ENCODE measurements around the gene PPM1B. TPM values are rescaled to one million over a fixed set of nuclear protein-coding genes. Genes with fewer than 3 reads are reported as not detected.
"Not testable (repeated sequence)": the region's sequence is repeated elsewhere in the genome, so short reads cannot be mapped to it uniquely, and the experiment has no call there.

Gene PPM1B
- total RNA-seq, 1 donor from 2014 or later = 45.9 TPM

DNA sequence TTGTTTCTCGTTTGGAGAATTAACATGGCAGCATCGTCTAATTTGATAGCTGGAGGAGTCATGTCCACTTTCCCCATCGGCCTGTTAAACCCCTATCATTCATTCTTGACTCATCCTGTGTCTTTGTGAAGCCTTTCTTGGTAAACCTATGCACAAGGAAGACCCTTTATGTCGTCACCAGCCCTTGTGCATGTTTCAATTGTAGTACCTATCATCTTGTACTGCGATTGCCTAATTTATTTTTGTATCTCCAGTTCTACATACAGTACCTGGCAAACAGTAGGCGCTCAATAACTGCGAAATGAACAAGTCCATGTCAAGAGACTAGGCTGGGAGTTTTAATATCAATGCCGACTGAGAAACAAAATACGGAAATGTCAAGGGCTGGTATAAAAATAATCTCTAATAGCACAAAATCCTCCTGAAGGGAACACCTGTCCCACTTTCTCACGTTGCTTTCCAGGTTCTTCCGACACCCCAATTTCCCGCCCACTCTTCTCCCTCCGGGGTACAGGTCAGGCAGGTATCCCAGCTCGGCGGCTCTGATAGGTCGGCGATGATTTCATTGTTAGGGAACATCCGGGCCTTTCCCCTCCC is 1.3 kb upstream of the PPM1B start:
- Mint-ChIP-seq H3K36me3 (ENCODE audit: low read depth) (peaks cover 18% of the 10 kb centered on the region), H3K4me3 (ENCODE audit: low read depth) (peak overlapping the region; percentile 94), H3K27ac (peak overlapping the region; percentile 99), H3K27me3 (ENCODE audit: low read depth) (no peaks in the 10 kb centered on the region), H3K4me1 (ENCODE audit: low read depth) (peaks cover 24% of the 10 kb centered on the region), H3K9me3 (peaks cover 8% of the 10 kb centered on the region)
- intact Hi-C loops (cut with micrococcal nuclease) = loop anchor here (5.0 to 10.0 kb wide), 5 partner anchors 70 to 1035 kb away; partner anchors contain the start of genes DYNC2LI1 and LRPPRC
- DNase-seq (ENCODE audit: low spot score) = no peak

DNA sequence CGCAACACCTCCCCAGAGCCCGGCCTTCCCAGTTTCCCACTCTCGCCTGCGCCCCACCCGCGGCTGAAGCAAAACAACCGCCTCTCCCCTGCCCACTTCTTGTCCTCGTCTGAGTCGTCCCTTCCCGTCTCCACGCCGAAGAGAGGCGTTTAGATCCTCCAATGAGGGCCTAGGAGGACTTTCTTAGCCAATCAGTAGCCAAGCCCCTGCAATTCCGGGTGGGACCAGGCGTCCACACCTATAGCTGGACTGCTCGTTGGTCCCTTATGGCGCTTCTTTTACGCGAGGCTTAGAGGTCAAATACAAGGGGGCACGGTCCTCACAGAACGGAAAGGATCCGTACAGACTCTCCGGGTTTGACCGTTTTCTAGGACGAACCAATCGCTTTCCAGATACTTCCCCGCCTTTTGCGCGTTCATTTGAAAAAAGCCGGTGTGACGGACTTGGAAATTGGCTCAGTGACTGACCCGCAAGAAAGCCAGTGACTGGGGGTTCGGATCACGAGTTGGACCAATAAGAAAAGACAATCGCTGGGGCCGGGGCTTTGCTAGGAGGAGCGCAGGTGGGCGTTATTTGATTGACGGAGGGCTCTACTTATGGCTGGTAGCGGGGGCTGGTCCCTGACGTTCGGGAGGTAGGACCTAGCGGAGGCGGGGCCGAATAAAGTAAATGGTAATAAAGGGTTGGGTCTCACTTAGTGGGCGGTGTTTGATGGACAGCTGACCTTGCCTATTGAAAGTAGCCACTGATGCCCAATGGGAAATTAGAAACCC is 581 bp upstream of the PPM1B start:
- intact Hi-C loops (cut with micrococcal nuclease) = loop anchor here (1.0 to 10.0 kb wide), 7 partner anchors 48 to 1036 kb away; partner anchors contain the start of genes CAMKMT, DYNC2LI1, LRPPRC and PREPL
- Mint-ChIP-seq H3K9me3 (peaks cover 8% of the 10 kb centered on the region), H3K27ac (peak overlapping the region; percentile 99), H3K27me3 (ENCODE audit: low read depth) (no peaks in the 10 kb centered on the region), H3K4me1 (ENCODE audit: low read depth) (peaks cover 29% of the 10 kb centered on the region), H3K36me3 (ENCODE audit: low read depth) (peaks cover 24% of the 10 kb centered on the region), H3K4me3 (ENCODE audit: low read depth) (peak overlapping the region; percentile 94)
- DNase-seq (ENCODE audit: low spot score) = peak; percentile 97

DNA sequence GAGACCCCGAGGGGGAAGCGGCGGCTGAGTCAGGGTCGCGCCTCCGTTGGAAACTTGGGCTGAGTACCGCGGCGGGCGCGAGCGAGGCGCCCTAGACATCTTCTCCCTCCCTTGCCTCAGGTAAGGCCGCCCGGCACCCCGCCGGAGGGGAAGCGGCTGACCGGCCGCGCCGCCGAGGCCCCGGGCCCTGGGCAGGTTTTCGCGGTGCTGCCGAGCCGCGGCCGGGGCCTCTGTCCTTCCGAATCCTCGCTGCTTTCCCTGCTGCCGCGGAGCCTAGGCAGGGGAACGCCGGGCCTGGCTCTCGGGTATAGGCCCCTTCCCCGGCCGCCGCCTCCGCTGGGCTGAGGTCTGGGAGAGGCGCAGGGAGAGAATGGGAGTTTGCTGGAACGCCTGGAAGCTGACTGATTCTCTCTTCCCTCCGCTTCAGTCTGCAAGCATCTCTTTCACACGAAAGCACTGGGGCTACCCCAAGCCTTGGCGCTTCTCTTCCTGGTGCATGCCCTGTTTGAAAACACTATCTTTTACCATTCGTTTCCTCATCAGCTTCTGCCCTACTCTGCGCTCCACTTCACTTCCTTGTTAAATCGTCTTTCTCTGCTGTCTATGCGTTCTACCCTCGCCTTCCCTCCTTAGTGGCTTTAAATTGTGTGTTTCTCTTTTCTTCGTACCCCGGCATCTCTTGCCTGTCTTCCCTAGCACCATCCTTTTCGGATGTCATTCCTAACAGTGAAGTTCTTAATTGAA is 652 bp downstream of the PPM1B start:
- Mint-ChIP-seq H3K36me3 (ENCODE audit: low read depth) (peaks cover 27% of the 10 kb centered on the region), H3K27me3 (ENCODE audit: low read depth) (no peaks in the 10 kb centered on the region), H3K4me3 (ENCODE audit: low read depth) (peak overlapping the region; percentile 99), H3K4me1 (ENCODE audit: low read depth) (peaks cover 36% of the 10 kb centered on the region), H3K9me3 (peaks cover 8% of the 10 kb centered on the region), H3K27ac (peak overlapping the region; percentile 100)
- intact Hi-C loops (cut with micrococcal nuclease) = loop anchor here (5.0 to 10.0 kb wide), 5 partner anchors 68 to 1037 kb away; partner anchors contain the start of genes DYNC2LI1 and LRPPRC
- peak; percentile 49 for DNase-seq (ENCODE audit: low spot score)

DNA sequence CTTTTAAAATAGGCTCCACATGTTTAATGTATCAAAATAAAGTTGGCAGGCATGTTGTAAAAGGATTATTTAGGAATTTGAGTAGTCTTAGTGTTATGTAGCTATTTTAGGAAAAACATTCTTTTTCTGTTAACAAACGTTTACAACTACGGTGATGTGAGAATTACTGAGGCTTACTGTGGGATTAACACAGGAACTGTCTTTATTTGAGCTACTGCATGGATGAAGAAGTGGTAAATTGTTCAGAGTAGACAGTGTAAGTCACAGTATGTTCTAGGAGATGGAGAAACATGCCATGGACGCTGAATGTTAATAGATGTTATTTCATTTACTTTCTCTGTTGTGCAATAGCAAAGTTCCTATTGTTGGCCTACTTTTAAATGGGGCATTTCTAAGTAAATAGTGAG is 1.6 kb downstream of the PPM1B start:
- Mint-ChIP-seq H3K4me3 (ENCODE audit: low read depth) (peak overlapping the region; percentile 98), H3K27me3 (ENCODE audit: low read depth) (no peaks in the 10 kb centered on the region), H3K27ac (no peak overlapping the region), H3K9me3 (peaks cover 2% of the 10 kb centered on the region), H3K36me3 (ENCODE audit: low read depth) (peaks cover 30% of the 10 kb centered on the region), H3K4me1 (ENCODE audit: low read depth) (peaks cover 45% of the 10 kb centered on the region)
- intact Hi-C loops (cut with micrococcal nuclease) = no loop called here
- DNase-seq (ENCODE audit: low spot score) = no peak

DNA sequence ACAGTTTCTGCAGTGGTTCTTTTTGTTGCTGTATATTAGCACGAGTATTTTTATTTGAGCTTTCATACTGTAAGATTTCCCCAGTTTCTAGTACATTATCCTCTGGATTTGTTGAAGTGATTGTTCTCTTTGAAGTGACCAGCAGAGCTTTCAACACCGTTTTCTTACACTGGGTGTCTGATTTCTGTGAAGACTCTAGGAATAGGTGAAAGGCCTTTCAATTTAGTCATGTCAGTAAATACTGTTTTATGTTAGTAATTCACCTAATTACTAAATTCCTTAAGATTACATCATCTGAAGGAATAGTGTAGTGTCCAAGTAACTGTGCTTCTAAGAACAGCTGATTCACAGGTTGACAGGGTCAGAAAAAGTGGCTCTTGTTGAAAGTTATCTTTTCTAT is 2.3 kb downstream of the PPM1B start:
- intact Hi-C loops (cut with micrococcal nuclease) = no loop called here
- Mint-ChIP-seq H3K9me3 (no peaks in the 10 kb centered on the region), H3K36me3 (ENCODE audit: low read depth) (peaks cover 33% of the 10 kb centered on the region), H3K4me3 (ENCODE audit: low read depth) (peak overlapping the region; percentile 98), H3K27me3 (ENCODE audit: low read depth) (no peaks in the 10 kb centered on the region), H3K4me1 (ENCODE audit: low read depth) (peaks cover 50% of the 10 kb centered on the region), H3K27ac (peak overlapping the region; percentile 61)
- DNase-seq (ENCODE audit: low spot score) = no peak

DNA sequence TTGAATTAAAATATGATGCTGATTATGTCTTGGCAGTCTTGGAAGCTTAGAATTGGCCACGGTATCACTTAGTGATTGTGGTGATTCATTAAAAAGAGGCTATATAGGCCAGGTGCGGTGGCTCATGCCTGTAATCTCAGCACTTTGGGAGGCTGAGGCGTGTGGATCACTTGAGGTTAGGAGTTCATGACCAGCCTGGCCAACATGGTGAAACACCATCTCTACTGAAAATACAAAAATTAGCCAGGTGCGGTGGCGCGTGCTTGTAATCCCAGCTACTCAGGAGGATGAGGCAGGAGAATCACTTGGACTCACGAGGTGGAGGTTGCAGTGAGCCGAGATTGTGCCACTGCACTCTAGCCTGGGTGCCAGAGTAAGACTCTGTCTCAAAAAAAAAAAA is 2.8 kb downstream of the PPM1B start:
- peak overlapping the region; percentile 98 for H3K4me3 Mint-ChIP-seq (ENCODE audit: low read depth)
- intact Hi-C loops (cut with micrococcal nuclease); H3K27ac Mint-ChIP-seq; DNase-seq (ENCODE audit: low spot score); H3K9me3 Mint-ChIP-seq; H3K27me3 Mint-ChIP-seq (ENCODE audit: low read depth): not testable (repeated sequence)
- peaks cover 36% of the 10 kb centered on the region for H3K36me3 Mint-ChIP-seq (ENCODE audit: low read depth)
- peaks cover 54% of the 10 kb centered on the region for H3K4me1 Mint-ChIP-seq (ENCODE audit: low read depth)

DNA sequence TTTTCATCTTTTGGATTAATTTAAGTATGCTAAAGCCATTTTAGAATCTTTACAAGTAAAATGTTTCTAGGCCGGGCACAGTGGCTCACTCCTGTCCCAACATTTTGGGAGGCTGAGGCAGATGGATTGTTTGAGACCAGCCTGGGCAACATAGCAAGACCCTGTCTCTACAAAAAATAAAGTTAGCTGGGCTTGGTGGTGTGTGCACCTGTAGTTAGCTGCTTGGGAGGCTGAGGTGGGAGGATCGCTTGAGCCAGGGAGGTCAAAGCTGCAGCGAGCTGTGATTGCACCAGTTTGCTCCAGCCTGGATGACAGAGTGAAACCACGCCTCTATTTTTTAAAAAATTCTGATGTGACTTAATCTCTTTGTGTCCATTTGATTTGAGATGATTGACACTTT is 3.9 kb downstream of the PPM1B start:
- Mint-ChIP-seq H3K9me3 (no peaks in the 10 kb centered on the region), H3K36me3 (ENCODE audit: low read depth) (peaks cover 36% of the 10 kb centered on the region), H3K4me3 (ENCODE audit: low read depth) (no peak overlapping the region), H3K27me3 (ENCODE audit: low read depth) (no peaks in the 10 kb centered on the region), H3K27ac (no peak overlapping the region), H3K4me1 (ENCODE audit: low read depth) (peaks cover 54% of the 10 kb centered on the region)
- no peak for DNase-seq (ENCODE audit: low spot score)
- intact Hi-C loops (cut with micrococcal nuclease) = no loop called here

- no peak for DNase-seq (ENCODE audit: low spot score)
- no peak overlapping the region for H3K4me3 Mint-ChIP-seq (ENCODE audit: low read depth)
- intact Hi-C loops (cut with micrococcal nuclease) = no loop called here
- H3K36me3 Mint-ChIP-seq (ENCODE audit: low read depth) = peaks cover 47% of the 10 kb centered on the region
- H3K27ac Mint-ChIP-seq = no peak overlapping the region
- no peaks in the 10 kb centered on the region for H3K9me3 Mint-ChIP-seq
- no peaks in the 10 kb centered on the region for H3K27me3 Mint-ChIP-seq (ENCODE audit: low read depth)
- peaks cover 48% of the 10 kb centered on the region for H3K4me1 Mint-ChIP-seq (ENCODE audit: low read depth)
Observed at GRCh38 chr2:44178950-44179349, 10.3 kb downstream of the PPM1B start.

DNA sequence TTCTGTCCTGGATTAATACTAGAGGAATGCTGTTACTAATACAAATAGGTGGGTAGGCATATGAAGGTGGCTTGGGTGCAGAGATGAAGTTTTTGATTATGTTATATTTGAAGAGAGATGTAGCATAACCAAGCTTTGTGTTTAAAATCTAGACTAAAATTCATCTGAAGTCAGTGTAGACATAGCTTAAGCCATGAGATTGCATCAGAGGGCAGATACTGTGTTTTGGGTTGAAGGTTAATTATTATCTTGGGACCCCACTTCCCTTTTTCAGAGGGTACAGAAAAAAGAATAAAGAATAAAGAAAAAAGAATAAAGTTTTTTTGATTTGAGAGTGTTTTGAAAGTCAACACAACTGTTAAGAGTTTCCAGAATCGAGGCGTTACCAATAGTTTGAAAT is 13.0 kb downstream of the PPM1B start:
- intact Hi-C loops (cut with micrococcal nuclease) = no loop called here
- Mint-ChIP-seq H3K4me3 (ENCODE audit: low read depth) (no peak overlapping the region), H3K9me3 (no peaks in the 10 kb centered on the region), H3K36me3 (ENCODE audit: low read depth) (peaks cover 49% of the 10 kb centered on the region), H3K4me1 (ENCODE audit: low read depth) (peaks cover 45% of the 10 kb centered on the region), H3K27ac (no peak overlapping the region), H3K27me3 (ENCODE audit: low read depth) (no peaks in the 10 kb centered on the region)
- no peak for DNase-seq (ENCODE audit: low spot score)

- H3K27ac Mint-ChIP-seq = peak overlapping the region; percentile 69
- H3K4me1 Mint-ChIP-seq (ENCODE audit: low read depth) = peaks cover 53% of the 10 kb centered on the region
- H3K9me3 Mint-ChIP-seq = no peaks in the 10 kb centered on the region
- DNase-seq (ENCODE audit: low spot score) = no peak
- peaks cover 53% of the 10 kb centered on the region for H3K36me3 Mint-ChIP-seq (ENCODE audit: low read depth)
- peak overlapping the region; percentile 19 for H3K4me3 Mint-ChIP-seq (ENCODE audit: low read depth)
- H3K27me3 Mint-ChIP-seq (ENCODE audit: low read depth) = no peaks in the 10 kb centered on the region
- intact Hi-C loops (cut with micrococcal nuclease) = no loop called here
Observed at GRCh38 chr2:44184106-44184505, 15.4 kb downstream of the PPM1B start.

DNA sequence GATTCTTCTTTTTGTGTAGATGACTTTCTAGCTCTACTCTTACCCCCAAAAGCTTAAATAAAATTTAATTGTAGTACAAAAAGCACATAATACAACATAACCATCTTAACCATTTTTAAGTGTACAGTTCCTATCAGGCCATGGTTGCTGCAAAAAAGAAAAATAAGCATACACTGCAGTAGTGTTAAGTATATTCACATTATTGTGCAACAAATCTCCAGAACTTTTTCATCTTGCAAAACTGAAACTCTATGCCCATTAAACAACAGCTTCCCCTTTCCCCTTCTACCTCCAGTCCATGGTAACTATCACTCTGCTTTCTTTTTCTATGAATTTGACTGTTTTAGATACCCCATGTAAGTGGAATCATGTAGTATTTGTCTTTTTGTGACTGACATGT is 18.1 kb downstream of the PPM1B start:
- Mint-ChIP-seq H3K27ac (no peak overlapping the region), H3K4me3 (ENCODE audit: low read depth) (no peak overlapping the region), H3K36me3 (ENCODE audit: low read depth) (peaks cover 42% of the 10 kb centered on the region), H3K4me1 (ENCODE audit: low read depth) (peaks cover 56% of the 10 kb centered on the region), H3K9me3 (no peaks in the 10 kb centered on the region), H3K27me3 (ENCODE audit: low read depth) (no peaks in the 10 kb centered on the region)
- no peak for DNase-seq (ENCODE audit: low spot score)
- intact Hi-C loops (cut with micrococcal nuclease) = no loop called here

DNA sequence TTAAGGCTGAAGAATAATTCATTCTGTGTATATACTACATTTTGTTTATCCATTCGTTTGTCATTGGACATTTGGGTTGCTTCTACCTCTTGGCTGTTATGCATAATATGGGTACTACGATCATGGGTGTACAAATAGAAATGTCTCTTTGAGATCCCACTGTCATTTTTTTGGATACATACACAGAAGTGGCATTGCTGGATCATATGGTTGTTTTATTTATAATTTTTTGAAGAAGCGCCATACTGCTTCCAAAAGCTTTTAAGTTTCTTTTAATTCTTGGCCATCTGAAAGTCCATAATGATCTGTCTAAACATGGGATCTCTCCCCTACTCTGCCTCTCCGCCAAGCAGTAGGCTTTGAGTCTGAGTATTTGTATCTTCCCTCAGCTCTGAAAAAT is 18.6 kb downstream of the PPM1B start:
- no peaks in the 10 kb centered on the region for H3K9me3 Mint-ChIP-seq
- peaks cover 57% of the 10 kb centered on the region for H3K4me1 Mint-ChIP-seq (ENCODE audit: low read depth)
- H3K4me3 Mint-ChIP-seq (ENCODE audit: low read depth) = no peak overlapping the region
- peaks cover 42% of the 10 kb centered on the region for H3K36me3 Mint-ChIP-seq (ENCODE audit: low read depth)
- intact Hi-C loops (cut with micrococcal nuclease) = no loop called here
- no peaks in the 10 kb centered on the region for H3K27me3 Mint-ChIP-seq (ENCODE audit: low read depth)
- no peak for DNase-seq (ENCODE audit: low spot score)
- H3K27ac Mint-ChIP-seq = no peak overlapping the region

DNA sequence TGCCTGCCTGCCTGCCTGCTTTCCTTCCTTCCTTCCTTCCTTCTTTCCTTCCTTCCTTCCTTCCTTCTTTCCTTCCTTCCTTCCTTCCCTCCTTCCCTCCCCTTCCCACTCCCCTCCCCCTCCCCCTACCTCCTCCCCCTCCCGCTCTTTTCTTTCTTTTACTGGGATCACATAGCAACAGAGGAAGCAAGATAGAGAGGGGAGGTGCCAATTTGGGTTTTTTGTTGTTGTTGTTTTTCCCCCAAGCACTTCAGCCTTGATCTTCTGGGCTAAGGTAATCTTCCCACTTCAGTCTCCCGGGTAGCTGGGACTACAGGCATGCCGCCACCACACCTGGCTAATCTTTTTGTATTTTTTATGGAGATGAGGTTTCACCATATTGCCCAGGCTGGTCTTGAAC is 20.0 kb downstream of the PPM1B start:
- H3K4me1 Mint-ChIP-seq (ENCODE audit: low read depth) = peaks cover 49% of the 10 kb centered on the region
- peaks cover 41% of the 10 kb centered on the region for H3K36me3 Mint-ChIP-seq (ENCODE audit: low read depth)
- H3K4me3 Mint-ChIP-seq (ENCODE audit: low read depth) = no peak overlapping the region
- no peak overlapping the region for H3K27ac Mint-ChIP-seq
- no peaks in the 10 kb centered on the region for H3K27me3 Mint-ChIP-seq (ENCODE audit: low read depth)
- H3K9me3 Mint-ChIP-seq = no peaks in the 10 kb centered on the region
- DNase-seq (ENCODE audit: low spot score) = no peak
- intact Hi-C loops (cut with micrococcal nuclease) = no loop called here

Data from activated T-helper 2 cell treated with anti-CD3 and anti-CD28 coated beads, Interferon-gamma antibody, Interleukin-2, Interleukin-4, amounts not matched to agents 10 μg/mL and 5 μg/mL and 100 μg/mL, durations not matched to agents 14 hours and 24 hours and 36 hours (primary cell).